Testis (tissue), 2 donors: Measurements from ENCODE around the gene ACTR1B.
"Not testable (repeated sequence)": the region's sequence is repeated elsewhere in the genome, so short reads cannot be mapped to it uniquely, and the experiment has no call there.

Experiments used
- CTCF ChIP-seq, 3 experiments: fragments of 450-650 bp in 2 of 3; fragments of 200-600 bp in 1 of 3; sonication (generic) in 1 of 3; IDR thresholded peaks; one replicate each; pipeline ENCODE4 v1.5.1; 2016 to 2019; ENCODE audit warnings: antibody characterized with exemption in 3 of 3, mild to moderate bottlenecking in 2 of 3, moderate library complexity in 1 of 3
- POLR2A ChIP-seq: fragments of 450-650 bp; IDR thresholded peaks from one replicate; pipeline ENCODE4 v1.6.1; 2017; ENCODE audit warnings: antibody characterized with exemption, mild to moderate bottlenecking, moderate library complexity

GRCh38 chr2:97618939-97619827 lies 44.7 kb downstream of the ACTR1B start:
- not testable (repeated sequence) for TF ChIP-seq CTCF (IDR thresholded peaks at IDR 0.05); POLR2A
